Thoracic aorta (tissue), 2 donors: ENCODE measurements around the gene KLF11. TPM values are rescaled to one million over a fixed set of nuclear protein-coding genes. Genes with fewer than 3 reads are reported as not detected.
A peak's percentile ranks its signal among the peaks of the same experiment; 100 is the strongest.

ENCODE experiments used
- ATAC-seq: fragments of 150-250 bp; one replicate; pipeline ENCODE4 v1.8.0; 2017; ENCODE audit warnings: low read depth; ENCODE audit not compliant: insufficient number of reproducible peaks, low FRiP score
- DNase-seq: peaks from one replicate; pipeline ENCODE4 v3.0.0-alpha.2; 2020; ENCODE audit warnings: low spot score
- H3K27ac ChIP-seq, 2 donors: fragments of 200-600 bp; sonication (generic); 1 replicate in 1 of 2; 2 replicates in 1 of 2; pipeline ENCODE4 v1.5.1; 2016; ENCODE audit warnings: mild to moderate bottlenecking in 2 of 2, moderate library complexity in 2 of 2
- H3K27me3 ChIP-seq: fragments of 200-600 bp; sonication (generic); replicated peaks from 2 replicates; pipeline ENCODE4 v1.6.0; 2016; ENCODE audit warnings: mild to moderate bottlenecking; ENCODE audit not compliant: insufficient read depth
- H3K36me3 ChIP-seq: fragments of 200-600 bp; sonication (generic); one replicate; pipeline ENCODE4 v1.5.1; 2016
- H3K4me1 ChIP-seq, 2 donors: fragments of 200-600 bp; sonication (generic); 1 replicate in 1 of 2; 2 replicates in 1 of 2; pipeline versions ENCODE4 v1.5.1 to v1.6.0; 2016; ENCODE audit warnings: low read depth in 2 of 2, mild to moderate bottlenecking in 1 of 2; ENCODE audit not compliant: control insufficient read depth in 1 of 2
- H3K4me3 ChIP-seq: fragments of 200-600 bp; sonication (generic); 2 replicates; pipeline ENCODE4 v1.5.1; 2016; ENCODE audit warnings: mild to moderate bottlenecking
- H3K9me3 ChIP-seq: fragments of 200-600 bp; sonication (generic); 2 replicates; pipeline ENCODE4 v1.5.1; 2016
- total RNA-seq, 2 donors: library from RNA; depleted of rRNA; stranded (reverse); fragments of >200 nt; gene quantifications; one replicate each; pipeline versions ENCODE4 v1.1.0 to v1.2.3, GENCODE V29; 2016
- TF ChIP-seq, protein P1 (sequence below): fragments of 200-600 bp; sonication (generic); IDR thresholded peaks from one replicate; pipeline ENCODE4 v1.5.1; 2019; ENCODE audit warnings: antibody characterized with exemption

Gene KLF11
- 10 to 100 TPM; 14.4 to 20.0 TPM for total RNA-seq

DNA sequence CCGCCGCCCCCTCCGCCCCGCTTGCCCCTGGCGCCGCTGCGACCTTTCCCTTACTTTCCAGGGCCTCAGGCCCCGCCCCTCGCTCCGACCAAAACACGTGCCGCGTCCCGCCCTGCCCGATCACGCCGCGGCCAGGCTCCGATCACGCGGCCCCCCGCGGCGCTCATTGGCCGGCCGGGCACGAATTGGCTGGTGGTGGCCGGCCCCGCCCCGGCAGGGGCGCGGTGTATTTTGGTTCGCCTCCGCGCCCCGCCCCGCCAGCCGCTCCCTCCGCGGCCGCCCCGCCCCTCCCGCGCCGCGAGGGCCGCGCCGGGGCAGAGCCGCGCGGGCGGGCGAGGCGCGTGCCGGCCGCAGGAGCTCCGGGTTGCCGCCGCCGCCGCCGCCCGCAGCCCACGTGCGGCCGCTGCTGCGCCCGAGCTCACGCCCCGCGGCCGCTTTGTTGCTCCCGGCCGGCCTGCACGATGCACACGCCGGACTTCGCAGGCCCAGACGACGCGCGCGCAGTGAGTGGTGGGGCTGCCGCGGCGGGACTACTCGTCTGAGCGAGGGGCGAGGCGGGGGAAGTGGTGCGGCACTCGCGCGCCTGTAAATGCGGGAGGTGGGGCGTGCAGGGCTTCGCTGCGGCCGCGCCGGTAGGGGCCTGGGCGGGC, at the start of gene KLF11:
TSS of gene KLF11 (plus strand) at position 295 of the 650 bp plus-strand sequence. CDS start at position 462, 167 bp downstream.
- H3K9me3 ChIP-seq = no peaks in the 10 kb centered on the region
- no peaks in the 10 kb centered on the region for H3K27me3 ChIP-seq
- DNase-seq = peak; percentile 76
- H3K36me3 ChIP-seq = peaks cover 8% of the 10 kb centered on the region
- ATAC-seq = peak; percentile 64
- TF ChIP-seq, protein P1, sequence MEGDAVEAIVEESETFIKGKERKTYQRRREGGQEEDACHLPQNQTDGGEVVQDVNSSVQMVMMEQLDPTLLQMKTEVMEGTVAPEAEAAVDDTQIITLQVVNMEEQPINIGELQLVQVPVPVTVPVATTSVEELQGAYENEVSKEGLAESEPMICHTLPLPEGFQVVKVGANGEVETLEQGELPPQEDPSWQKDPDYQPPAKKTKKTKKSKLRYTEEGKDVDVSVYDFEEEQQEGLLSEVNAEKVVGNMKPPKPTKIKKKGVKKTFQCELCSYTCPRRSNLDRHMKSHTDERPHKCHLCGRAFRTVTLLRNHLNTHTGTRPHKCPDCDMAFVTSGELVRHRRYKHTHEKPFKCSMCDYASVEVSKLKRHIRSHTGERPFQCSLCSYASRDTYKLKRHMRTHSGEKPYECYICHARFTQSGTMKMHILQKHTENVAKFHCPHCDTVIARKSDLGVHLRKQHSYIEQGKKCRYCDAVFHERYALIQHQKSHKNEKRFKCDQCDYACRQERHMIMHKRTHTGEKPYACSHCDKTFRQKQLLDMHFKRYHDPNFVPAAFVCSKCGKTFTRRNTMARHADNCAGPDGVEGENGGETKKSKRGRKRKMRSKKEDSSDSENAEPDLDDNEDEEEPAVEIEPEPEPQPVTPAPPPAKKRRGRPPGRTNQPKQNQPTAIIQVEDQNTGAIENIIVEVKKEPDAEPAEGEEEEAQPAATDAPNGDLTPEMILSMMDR = no peak
- peak within 1 kb of the TSS; percentile 92 for H3K4me3 ChIP-seq
- H3K27ac ChIP-seq = peak within 1 kb of the TSS; percentile 88 to 95
- peaks cover 18 to 56% of the 10 kb centered on the region in 2 donors for H3K4me1 ChIP-seq

DNA sequence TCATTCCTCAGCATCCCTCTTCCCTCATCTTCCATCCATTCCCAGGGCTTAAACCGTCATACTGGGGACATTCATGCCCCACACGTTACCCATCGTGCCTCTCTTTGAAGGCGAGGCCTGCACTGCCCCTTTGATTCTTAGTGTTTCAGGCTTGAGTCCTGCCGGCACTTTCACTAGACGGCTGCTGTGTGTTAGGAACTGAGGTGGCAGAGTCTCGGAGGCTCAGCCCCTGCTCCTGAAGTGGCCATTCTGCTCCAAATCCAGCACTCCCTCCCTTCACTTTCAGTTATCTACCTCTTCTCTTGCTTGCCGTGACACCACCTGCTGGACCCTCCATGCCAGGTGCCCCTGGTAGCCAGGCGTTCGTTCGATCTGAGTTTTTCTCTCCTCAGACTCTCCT, 48.9 kb upstream of the KLF11 start:
- Histone ChIP-seq H3K27me3 (no peaks in the 10 kb centered on the region), H3K36me3 (no peaks in the 10 kb centered on the region), H3K4me3 (no peak overlapping the region), H3K4me1 (peaks cover 0 to 6% of the 10 kb centered on the region in 2 donors), H3K9me3 (no peaks in the 10 kb centered on the region), H3K27ac (no peak overlapping the region)
- DNase-seq (no peak), ATAC-seq (no peak)
- TF ChIP-seq, protein P1 = no peak

DNA sequence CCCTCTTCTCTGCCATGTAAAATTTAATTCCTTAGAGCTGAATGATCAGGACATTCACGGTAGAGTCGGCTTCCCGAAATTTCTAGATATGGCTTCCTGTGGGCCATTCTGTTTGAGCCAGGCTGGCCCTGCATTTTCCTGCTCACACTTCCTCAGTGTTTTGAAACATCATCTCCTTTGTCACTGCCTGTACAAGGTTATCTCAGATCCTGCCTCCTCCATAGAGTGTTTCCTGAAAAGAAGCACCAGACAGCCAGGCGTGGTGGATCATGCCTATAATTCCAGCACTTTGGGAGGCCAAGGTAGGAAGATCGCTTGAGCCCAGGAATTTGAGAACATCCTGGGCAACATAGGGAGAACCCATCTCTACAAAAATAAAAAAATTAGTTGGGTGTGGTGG, 48.3 kb upstream of the KLF11 start:
- ATAC-seq (no peak), DNase-seq (no peak)
- H3K27me3 ChIP-seq = no peaks in the 10 kb centered on the region
- no peak overlapping the region for H3K27ac ChIP-seq
- TF ChIP-seq, protein P1 = no peak
- H3K4me1 ChIP-seq = peaks cover 0 to 6% of the 10 kb centered on the region in 2 donors
- no peak overlapping the region for H3K4me3 ChIP-seq
- no peaks in the 10 kb centered on the region for H3K36me3 ChIP-seq
- H3K9me3 ChIP-seq = no peaks in the 10 kb centered on the region

DNA sequence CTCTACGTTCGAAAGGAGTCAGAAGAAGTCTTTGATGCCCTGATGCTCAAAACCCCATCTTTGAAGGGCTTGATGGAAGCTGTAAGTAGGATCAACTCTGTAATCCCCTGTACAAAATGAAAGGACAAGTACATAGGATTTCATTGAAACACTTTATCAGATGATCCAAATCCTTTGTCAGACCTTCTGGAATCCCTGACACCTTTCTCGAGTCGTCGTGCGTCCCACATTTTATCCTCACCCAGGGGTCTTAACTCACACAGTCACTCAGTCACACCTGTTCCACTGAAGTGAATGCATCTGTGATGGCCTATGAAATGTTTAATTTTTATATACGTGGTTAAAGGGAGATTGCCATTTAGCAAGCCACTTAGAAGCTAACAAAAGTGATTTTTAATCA, 47.0 kb upstream of the KLF11 start:
- H3K27me3 ChIP-seq = no peaks in the 10 kb centered on the region
- peaks cover 0 to 2% of the 10 kb centered on the region in 2 donors for H3K4me1 ChIP-seq
- ATAC-seq (no peak), DNase-seq (no peak)
- TF ChIP-seq, protein P1 = no peak
- H3K27ac ChIP-seq = no peak overlapping the region
- H3K4me3 ChIP-seq = no peak overlapping the region
- H3K9me3 ChIP-seq = no peaks in the 10 kb centered on the region
- H3K36me3 ChIP-seq = no peaks in the 10 kb centered on the region

DNA sequence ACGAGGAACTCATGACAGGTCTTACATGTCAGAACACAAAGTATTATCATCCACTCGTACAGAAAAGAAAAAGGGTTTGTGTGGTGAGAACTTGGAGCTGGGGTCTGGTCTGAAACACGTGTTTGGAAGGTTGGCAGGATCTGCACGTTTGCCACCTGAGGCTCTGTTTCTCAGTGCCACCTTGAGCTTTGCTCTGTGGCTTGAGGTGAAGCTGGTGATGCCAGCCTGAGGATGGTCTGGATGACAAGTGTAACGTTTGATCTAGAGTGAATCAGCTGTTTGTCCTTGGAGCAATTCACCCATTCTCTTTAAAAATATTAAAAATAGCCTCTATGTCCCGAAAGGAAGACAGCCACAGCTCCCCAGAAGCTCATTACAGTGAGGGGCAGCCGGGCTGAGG, 45.4 kb upstream of the KLF11 start:
- no peak for DNase-seq
- TF ChIP-seq, protein P1 = no peak

More for the DNA sequence above, 45.4 kb upstream of the KLF11 start:
- Histone ChIP-seq H3K4me3 (no peak overlapping the region), H3K9me3 (no peaks in the 10 kb centered on the region), H3K27ac (no peak overlapping the region), H3K27me3 (no peaks in the 10 kb centered on the region), H3K36me3 (no peaks in the 10 kb centered on the region), H3K4me1 (no peaks in the 10 kb centered on the region)
- ATAC-seq = no peak
